IMR-90 (cell line): ENCODE data around the gene PARD3. TPM values are rescaled to one million over a fixed set of nuclear protein-coding genes. Genes with fewer than 3 reads are reported as not detected.

Experiments used
- ATAC-seq: fragments of 200-7000 bp; cut with Tn5 transposase; 2 replicates; pipeline ENCODE4 v1.9.1; 2020; ENCODE audit warnings: low read depth, mild to moderate bottlenecking, moderate library complexity
- BruUV-seq: library from RNA; stranded (reverse); fragments of 400-500 nt; replicated peaks from 2 replicates; lab custom pipeline; 2021; lab: Mats Ljungman, UMichigan
- CTCF ChIA-PET: fragments of 300-600 bp; formaldehyde crosslinking; extraction: SDS; loops from one replicate; lab custom pipeline; 2021; ENCODE audit warnings: antibody characterized with exemption; lab: Yijun Ruan, JAX
- POLR2A ChIA-PET: fragments of 300-600 bp; sonication (Branson Sonifier 250); formaldehyde crosslinking; loops from one replicate; lab custom pipeline; 2022; ENCODE audit warnings: antibody characterized with exemption; ENCODE audit not compliant: unreplicated experiment; lab: Charles Lee
- DNase-seq: peaks from one replicate; pipeline ENCODE4 v3.0.0; 2013
- H2AFZ ChIP-seq: replicated peaks from 2 replicates; pipeline ENCODE3; 2013; ENCODE audit warnings: low read length, mild to moderate bottlenecking; ENCODE audit not compliant: poor library complexity
- H2AK5ac ChIP-seq: 2 replicates; pipeline ENCODE4 v1.6.1; 2013; ENCODE audit warnings: low read depth, low read length, inconsistent platforms
- H2AK9ac ChIP-seq: replicated peaks from 2 replicates; pipeline ENCODE3; 2013; ENCODE audit warnings: mild to moderate bottlenecking, low read depth, low read length, moderate library complexity; ENCODE audit not compliant: poor library complexity
- H2BK120ac ChIP-seq: 2 replicates; pipeline ENCODE4 v1.6.1; 2013; ENCODE audit warnings: low read depth, low read length, inconsistent platforms
- H2BK15ac ChIP-seq: 3 replicates; pipeline ENCODE4 v1.6.1; 2013; ENCODE audit warnings: low read depth, low read length, inconsistent platforms
- H2BK20ac ChIP-seq: 2 replicates; pipeline ENCODE4 v1.6.1; 2013; ENCODE audit warnings: low read depth, mild to moderate bottlenecking, inconsistent platforms, low read length, moderate library complexity
- H2BK5ac ChIP-seq: 2 replicates; pipeline ENCODE4 v1.6.1; 2013; ENCODE audit warnings: mild to moderate bottlenecking, low read depth, low read length, inconsistent platforms; ENCODE audit not compliant: poor library complexity, severe bottlenecking
- H3K14ac ChIP-seq: replicated peaks from 2 replicates; pipeline ENCODE4 v1.6.1; 2013; ENCODE audit warnings: low read depth, low read length, inconsistent platforms
- H3K18ac ChIP-seq: 2 replicates; pipeline ENCODE4 v1.6.1; 2013; ENCODE audit warnings: low read depth, low read length, control low read depth
- H3K23ac ChIP-seq: 2 replicates; pipeline ENCODE4 v1.6.1; 2013; ENCODE audit warnings: low read depth, low read length, inconsistent platforms
- H3K27ac ChIP-seq: 2 replicates; pipeline ENCODE4 v1.5.1; 2013; ENCODE audit warnings: mild to moderate bottlenecking, control low read depth, low read length; ENCODE audit not compliant: insufficient read depth
- H3K27me3 ChIP-seq: 2 replicates; pipeline ENCODE4 v1.6.1; 2013; ENCODE audit warnings: low read length; ENCODE audit not compliant: control insufficient read depth, insufficient read depth
- H3K36me3 ChIP-seq: 2 replicates; pipeline ENCODE4 v1.6.1; 2013; ENCODE audit warnings: low read length, mixed read lengths; ENCODE audit not compliant: control insufficient read depth, insufficient read depth
- H3K4ac ChIP-seq: 2 replicates; pipeline ENCODE4 v1.6.1; 2013; ENCODE audit warnings: low read depth, low read length, inconsistent platforms
- H3K4me1 ChIP-seq: 2 replicates; pipeline ENCODE4 v1.6.1; 2013; ENCODE audit warnings: low read length, mixed read lengths; ENCODE audit not compliant: control insufficient read depth, insufficient read depth
- H3K4me2 ChIP-seq: 2 replicates; pipeline ENCODE4 v1.6.1; 2013; ENCODE audit warnings: low read depth, mild to moderate bottlenecking, control low read depth, low read length, moderate library complexity
- H3K4me3 ChIP-seq: 2 replicates; pipeline ENCODE4 v1.5.1; 2013; ENCODE audit warnings: low read depth, mild to moderate bottlenecking, control low read depth, low read length, moderate library complexity; ENCODE audit not compliant: insufficient read depth
- H3K56ac ChIP-seq: 2 replicates; pipeline ENCODE4 v1.6.1; 2013; ENCODE audit warnings: low read length, inconsistent platforms; ENCODE audit not compliant: insufficient read depth; ENCODE audit errors: extremely low read depth
- H3K79me1 ChIP-seq, 2 experiments: 2 replicates each; pipeline ENCODE4 v1.6.1; 2013; ENCODE audit warnings: low read length in 2 of 2, inconsistent platforms in 1 of 2, low read depth in 1 of 2
- H3K9ac ChIP-seq: 2 replicates; pipeline ENCODE4 v1.6.1; 2013; ENCODE audit warnings: low read depth, low read length, control low read depth
- H3K9me1 ChIP-seq: 2 replicates; pipeline ENCODE4 v1.6.1; 2013; ENCODE audit warnings: low read length, inconsistent platforms; ENCODE audit not compliant: insufficient read depth
- H3K9me3 ChIP-seq: 2 replicates; pipeline ENCODE4 v1.6.1; 2013; ENCODE audit warnings: low read length; ENCODE audit not compliant: control insufficient read depth, insufficient read depth
- H4K20me1 ChIP-seq: 2 replicates; pipeline ENCODE4 v1.6.1; 2013; ENCODE audit warnings: low read length, inconsistent platforms; ENCODE audit not compliant: insufficient read depth
- H4K5ac ChIP-seq: 2 replicates; pipeline ENCODE4 v1.6.1; 2013; ENCODE audit warnings: mild to moderate bottlenecking, low read depth, low read length, control low read depth
- H4K8ac ChIP-seq, 2 experiments: 2 replicates each; pipeline ENCODE4 v1.6.1; 2013; ENCODE audit warnings: low read depth in 2 of 2, low read length in 2 of 2, control low read depth in 1 of 2, inconsistent platforms in 1 of 2
- H4K91ac ChIP-seq: 2 replicates; pipeline ENCODE4 v1.6.1; 2013; ENCODE audit warnings: low read depth, low read length, inconsistent platforms; ENCODE audit not compliant: insufficient read depth
- BHLHE40 ChIP-seq: fragments of 150-350 bp; IDR thresholded peaks from 2 replicates; pipeline ENCODE4 v1.6.1; 2016; ENCODE audit warnings: mild to moderate bottlenecking, low read depth, low read length
- CEBPB ChIP-seq: IDR thresholded peaks from 2 replicates; pipeline ENCODE4 v1.6.1; 2012; ENCODE audit warnings: low read depth, low read length, improper control_type of control experiment
- CHD1 ChIP-seq: IDR thresholded peaks from 2 replicates; pipeline ENCODE4 v1.6.1; 2012; ENCODE audit warnings: low read depth, low read length, improper control_type of control experiment
- CTCF ChIP-seq: conservative IDR thresholded peaks from 2 replicates; pipeline ENCODE4 v1.5.1; 2012; ENCODE audit warnings: mild to moderate bottlenecking, low read depth, low read length, improper control_type of control experiment
- ELK1 ChIP-seq: fragments of 150-350 bp; IDR thresholded peaks from 2 replicates; pipeline ENCODE4 v1.6.1; 2016; ENCODE audit warnings: low read depth, mild to moderate bottlenecking, low read length, moderate library complexity, borderline replicate concordance
- MXI1 ChIP-seq: IDR thresholded peaks from 2 replicates; pipeline ENCODE4 v1.6.1; 2012; ENCODE audit warnings: low read depth, mild to moderate bottlenecking, low read length, moderate library complexity, borderline replicate concordance
- POLR2A ChIP-seq: IDR thresholded peaks from 2 replicates; pipeline ENCODE4 v1.6.1; 2012; ENCODE audit warnings: mild to moderate bottlenecking, low read depth, low read length
- RAD21 ChIP-seq: IDR thresholded peaks from 2 replicates; pipeline ENCODE4 v1.6.1; 2012; ENCODE audit warnings: low read length, improper control_type of control experiment
- RCOR1 ChIP-seq: IDR thresholded peaks from 2 replicates; pipeline ENCODE4 v1.6.1; 2012; ENCODE audit warnings: mild to moderate bottlenecking, low read length, improper control_type of control experiment; ENCODE audit not compliant: insufficient replicate concordance
- RFX5 ChIP-seq: IDR thresholded peaks from 2 replicates; pipeline ENCODE4 v1.8.0; 2012; ENCODE audit warnings: low read depth, mild to moderate bottlenecking, low read length, moderate library complexity
- SMC3 ChIP-seq: fragments of 150-350 bp; IDR thresholded peaks from 2 replicates; pipeline ENCODE4 v1.6.1; 2016; ENCODE audit warnings: low read depth, mild to moderate bottlenecking, antibody characterized with exemption, low read length, moderate library complexity
- WGBS, 2 experiments: methylation state at CpG; one replicate each; pipeline versions ENCODE4 v1.1.5 to v1.1.7; 2013; ENCODE audit warnings: missing lambda C conversion rate in 2 of 2; ENCODE audit not compliant: insufficient read length in 1 of 2; ENCODE audit errors: extremely low coverage in 2 of 2; 5-methylcytosine and 5-hydroxymethylcytosine counted together
- dilution Hi-C: fragments of 300-500 bp; cut with HindIII; formaldehyde crosslinking; loops from one replicate; pipeline ENCODE4 v1.14.3; 2018; ENCODE audit warnings: low sequenced_read_pairs; ENCODE audit not compliant: unreplicated experiment
- in situ Hi-C: fragments of 300-500 bp; cut with MboI; formaldehyde crosslinking; loops from 3 replicates; pipeline ENCODE4 v1.14.3; 2019; ENCODE audit warnings: low sequenced_read_pairs, inconsistent platforms, mixed read lengths
- intact Hi-C: fragments of 100-400 bp; cut with micrococcal nuclease; formaldehyde crosslinking; loops from 2 replicates; pipeline ENCODE4 v1.10.0; 2022
- polyA plus RNA-seq, 3 experiments: library from polyadenylated mRNA; depleted of rRNA; stranded (reverse); fragments of >200 nt; gene quantifications; 2 replicates each; pipeline ENCODE4 v1.2.3, GENCODE V29; 2012; ENCODE audit warnings: low replicate concordance in 1 of 3
- total RNA-seq: library from RNA; depleted of rRNA; stranded (reverse); fragments of >200 nt; gene quantifications from 2 replicates; pipeline ENCODE4 v1.2.3, GENCODE V29; 2012

The PARD3 gene
- total and polyA plus RNA-seq, 2 of the 4 experiments (the other 2 are of a cell fraction), result 14.6 to 37.5 TPM

- no peak overlapping the region for H2AFZ ChIP-seq
- H4K5ac ChIP-seq, result no peak overlapping the region
- no peak overlapping the region for H3K27ac ChIP-seq
- no peak for DNase-seq
- no peak overlapping the region for H4K91ac ChIP-seq
- H4K20me1 ChIP-seq, result no peaks in the 10 kb centered on the region; the same call in 1 of the 2 replicates
- WGBS, 2 experiments, result 93% methylated on average over 3 of the region's 6 CpGs; no CpG with 5 or more reads in 1 of the 2 experiments
- no peak overlapping the region for H2BK20ac ChIP-seq
- no peak overlapping the region for H3K56ac ChIP-seq
- no peak overlapping the region for H3K4me2 ChIP-seq
- no peak overlapping the region for H3K9ac ChIP-seq
- no peak overlapping the region for H3K4ac ChIP-seq
- H3K18ac ChIP-seq, result no peak overlapping the region
- ChIA-PET POLR2A (no interaction called here), CTCF (no interaction called here)
- H2BK15ac ChIP-seq, result no peak overlapping the region
- H2AK9ac ChIP-seq, result no peak overlapping the region
- dilution Hi-C loops (no loop called here), in situ Hi-C loops (loop anchor here (25.0 kb wide), 1 partner anchor 840 kb away; no protein-coding TSS in a partner anchor), intact Hi-C loops (loop anchor here (10.0 kb wide), 1 partner anchor 253 kb away; no protein-coding TSS in a partner anchor)
- TF ChIP-seq CEBPB, result no peak
- no peak for TF ChIP-seq BHLHE40
- no peak for TF ChIP-seq MXI1
- TF ChIP-seq ELK1, result no peak
- TF ChIP-seq POLR2A, result no peak
- TF ChIP-seq RFX5, result no peak
- TF ChIP-seq RAD21, result no peak
- no peak for TF ChIP-seq CHD1
- no peak for TF ChIP-seq RCOR1
- no peak for TF ChIP-seq CTCF
- TF ChIP-seq SMC3, result no peak
- H3K4me1 ChIP-seq, result no peaks in the 10 kb centered on the region
- H3K9me1 ChIP-seq, result peaks cover 17% of the 10 kb centered on the region; the same call in 1 of the 2 replicates
- no peak overlapping the region for H2BK120ac ChIP-seq
- no peak overlapping the region for H3K14ac ChIP-seq
- H3K4me3 ChIP-seq, result no peak overlapping the region
- peaks cover 6 to 19% of the 10 kb centered on the region in 2 experiments; a peak in 3 of 4 replicates for H3K79me1 ChIP-seq
- no peak overlapping the region for H2BK5ac ChIP-seq
- H3K9me3 ChIP-seq, result no peaks in the 10 kb centered on the region
- H3K27me3 ChIP-seq, result no peaks in the 10 kb centered on the region
- no peak overlapping the region for H2AK5ac ChIP-seq
- no peak overlapping the region for H3K23ac ChIP-seq
- no peaks in the 10 kb centered on the region for H3K36me3 ChIP-seq
- no TSS peak for BruUV-seq
- no peak for ATAC-seq
- H4K8ac ChIP-seq, result no peak overlapping the region
Measured at GRCh38 chr10:34627331-34627730, 187.8 kb downstream of the PARD3 start.
